Neural cell (in vitro differentiated cells): ENCODE results near the gene USP4. TPM values are rescaled to one million over a fixed set of nuclear protein-coding genes. Genes with fewer than 3 reads are reported as not detected.

Experiments
- H2AFZ ChIP-seq: fragments of 200-600, 300-800 bp; sonication (generic), shearing (Covaris generic); 2 replicates; pipeline ENCODE4 v1.6.0; 2014; ENCODE audit warnings: low read depth, mild to moderate bottlenecking, antibody characterized with exemption, low read length, moderate library complexity
- H3F3A ChIP-seq: fragments of 200-600 bp; shearing (Covaris generic); 2 replicates; pipeline ENCODE4 v1.6.1; 2016; ENCODE audit warnings: mild to moderate bottlenecking, moderate library complexity, mixed read lengths, antibody characterized with exemption, low read length; ENCODE audit not compliant: insufficient read depth, poor library complexity, severe bottlenecking
- H3K27ac ChIP-seq: fragments of 200-600, 300-800 bp; sonication (generic), shearing (Covaris generic); 2 replicates; pipeline ENCODE4 v1.5.1; 2014; ENCODE audit warnings: mild to moderate bottlenecking, low read length, moderate library complexity
- H3K27me3 ChIP-seq: fragments of 300-800, 200-600 bp; sonication (generic), shearing (Covaris generic); 2 replicates; pipeline ENCODE4 v1.6.0; 2014; ENCODE audit warnings: mild to moderate bottlenecking, low read depth, low read length, moderate library complexity; ENCODE audit not compliant: insufficient read depth
- H3K36me3 ChIP-seq: fragments of 300-800, 200-600 bp; sonication (generic), shearing (Covaris generic); 2 replicates; pipeline ENCODE4 v1.5.1; 2014; ENCODE audit warnings: mild to moderate bottlenecking, antibody characterized with exemption, low read length, moderate library complexity; ENCODE audit not compliant: insufficient read depth
- H3K4me2 ChIP-seq: fragments of 300-800, 200-600 bp; sonication (generic), shearing (Covaris generic); 2 replicates; pipeline ENCODE4 v1.6.0; 2014; ENCODE audit warnings: mild to moderate bottlenecking, low read length
- H3K4me3 ChIP-seq: fragments of 300-800, 200-600 bp; sonication (generic), shearing (Covaris generic); 2 replicates; pipeline ENCODE4 v1.5.1; 2014; ENCODE audit warnings: mild to moderate bottlenecking, low read length, moderate library complexity
- H3K79me2 ChIP-seq: fragments of 200-600 bp; shearing (Covaris generic); replicated peaks from 2 replicates; pipeline ENCODE4 v1.6.0; 2014; ENCODE audit warnings: mild to moderate bottlenecking, low read length, moderate library complexity; ENCODE audit not compliant: insufficient read depth
- H3K9ac ChIP-seq: fragments of 300-800, 200-600 bp; sonication (generic), shearing (Covaris generic); 2 replicates; pipeline ENCODE4 v1.6.1; 2016; ENCODE audit warnings: mild to moderate bottlenecking, low read length, mixed read lengths
- H3K9me2 ChIP-seq: fragments of 200-600 bp; shearing (Covaris generic); 2 replicates; pipeline ENCODE4 v1.6.1; 2016; ENCODE audit warnings: mild to moderate bottlenecking, low read length, mixed read lengths; ENCODE audit not compliant: insufficient read depth
- H3K9me3 ChIP-seq: fragments of 200-600, 300-800 bp; sonication (generic), shearing (Covaris generic); 2 replicates; pipeline ENCODE4 v1.6.1; 2016; ENCODE audit warnings: mild to moderate bottlenecking, mixed run types, low read length, moderate library complexity, mixed read lengths
- H4K20me1 ChIP-seq: fragments of 200-600 bp; shearing (Covaris generic); 2 replicates; pipeline ENCODE4 v1.6.1; 2016; ENCODE audit warnings: mild to moderate bottlenecking, mixed run types; ENCODE audit not compliant: insufficient read depth
- EP300 ChIP-seq: fragments of 450-650 bp; conservative IDR thresholded peaks from 2 replicates; pipeline ENCODE4 v1.6.1; 2014; ENCODE audit warnings: antibody characterized with exemption, mild to moderate bottlenecking, moderate library complexity; ENCODE audit not compliant: poor library complexity, severe bottlenecking
- EZH2 ChIP-seq: fragments of 200-600, 300-800 bp; shearing (Covaris generic), sonication (generic); IDR thresholded peaks from 2 replicates; pipeline ENCODE4 v1.6.1; 2014; ENCODE audit warnings: antibody characterized with exemption, low read length, borderline replicate concordance, mild to moderate bottlenecking; ENCODE audit not compliant: insufficient read depth, poor library complexity, severe bottlenecking
- MXI1 ChIP-seq: fragments of 450-650 bp; conservative IDR thresholded peaks from 2 replicates; pipeline ENCODE4 v1.6.1; 2014; ENCODE audit warnings: antibody characterized with exemption, mild to moderate bottlenecking; ENCODE audit not compliant: poor library complexity, severe bottlenecking
- POLR2AphosphoS5 ChIP-seq: IDR thresholded peaks from 2 replicates; pipeline ENCODE4 v1.6.1; 2012
- RAD21 ChIP-seq: fragments of 450-650 bp; conservative IDR thresholded peaks from 2 replicates; pipeline ENCODE4 v1.6.1; 2014; ENCODE audit warnings: antibody characterized with exemption, mild to moderate bottlenecking, moderate library complexity
- SMC3 ChIP-seq: fragments of 450-650 bp; conservative IDR thresholded peaks from 2 replicates; pipeline ENCODE4 v1.6.1; 2014; ENCODE audit warnings: antibody characterized with exemption, mild to moderate bottlenecking, moderate library complexity; ENCODE audit not compliant: poor library complexity
- TAF1 ChIP-seq: IDR thresholded peaks from 2 replicates; pipeline ENCODE4 v1.6.1; 2012; ENCODE audit warnings: low read depth
- polyA plus RNA-seq: library from polyadenylated mRNA; depleted of rRNA; stranded (reverse); fragments of >200 nt; gene quantifications from 2 replicates; pipeline ENCODE4 v1.2.3, GENCODE V29; 2014
- TF ChIP-seq, protein P1 (sequence below): IDR thresholded peaks from 2 replicates; pipeline ENCODE4 v1.6.1; 2012; ENCODE audit warnings: borderline replicate concordance
- TF ChIP-seq, protein P2 (sequence below): fragments of 450-650 bp; IDR thresholded peaks from 2 replicates; pipeline ENCODE4 v1.5.1; 2014; ENCODE audit warnings: antibody characterized with exemption, mild to moderate bottlenecking, moderate library complexity; ENCODE audit not compliant: poor library complexity, severe bottlenecking

The USP4 gene
- polyA plus RNA-seq, 1 donor from 2014 or later = 35.5 TPM

DNA sequence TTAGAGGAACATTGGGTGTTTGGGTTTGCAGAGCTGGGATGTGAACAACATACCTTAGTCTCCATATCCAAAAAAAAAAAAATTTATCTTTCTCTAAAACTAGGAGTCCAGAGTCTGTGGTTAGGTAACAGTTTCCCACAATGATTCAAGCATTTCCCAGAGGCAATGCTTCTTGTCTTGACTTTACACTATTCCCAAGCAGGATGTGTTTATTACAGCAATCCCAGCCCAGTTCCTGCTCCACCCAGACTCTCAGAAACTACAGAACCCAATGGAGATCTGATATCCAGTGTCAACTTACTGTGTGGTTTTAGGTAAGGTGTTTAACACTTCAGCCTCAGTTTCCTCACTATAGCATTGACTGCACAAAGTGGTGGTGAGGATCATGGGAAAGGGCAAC is 60.5 kb downstream of the USP4 start:
- Histone ChIP-seq H3K9ac (no peak overlapping the region), H4K20me1 (no peaks in the 10 kb centered on the region), H3K9me3 (no peaks in the 10 kb centered on the region), H2AFZ (no peak overlapping the region), H3K79me2 (no peaks in the 10 kb centered on the region), H3K36me3 (no peaks in the 10 kb centered on the region), H3K27ac (no peak overlapping the region), H3K4me2 (no peak overlapping the region), H3K27me3 (no peaks in the 10 kb centered on the region), H3K9me2 (no peaks in the 10 kb centered on the region), H3F3A (no peaks in the 10 kb centered on the region), H3K4me3 (no peak overlapping the region)
- TF ChIP-seq POLR2AphosphoS5 (no peak), SMC3 (no peak), RAD21 (no peak), EZH2 (no peak), EP300 (no peak), MXI1 (no peak), TAF1 (no peak)
- TF ChIP-seq, protein P1, sequence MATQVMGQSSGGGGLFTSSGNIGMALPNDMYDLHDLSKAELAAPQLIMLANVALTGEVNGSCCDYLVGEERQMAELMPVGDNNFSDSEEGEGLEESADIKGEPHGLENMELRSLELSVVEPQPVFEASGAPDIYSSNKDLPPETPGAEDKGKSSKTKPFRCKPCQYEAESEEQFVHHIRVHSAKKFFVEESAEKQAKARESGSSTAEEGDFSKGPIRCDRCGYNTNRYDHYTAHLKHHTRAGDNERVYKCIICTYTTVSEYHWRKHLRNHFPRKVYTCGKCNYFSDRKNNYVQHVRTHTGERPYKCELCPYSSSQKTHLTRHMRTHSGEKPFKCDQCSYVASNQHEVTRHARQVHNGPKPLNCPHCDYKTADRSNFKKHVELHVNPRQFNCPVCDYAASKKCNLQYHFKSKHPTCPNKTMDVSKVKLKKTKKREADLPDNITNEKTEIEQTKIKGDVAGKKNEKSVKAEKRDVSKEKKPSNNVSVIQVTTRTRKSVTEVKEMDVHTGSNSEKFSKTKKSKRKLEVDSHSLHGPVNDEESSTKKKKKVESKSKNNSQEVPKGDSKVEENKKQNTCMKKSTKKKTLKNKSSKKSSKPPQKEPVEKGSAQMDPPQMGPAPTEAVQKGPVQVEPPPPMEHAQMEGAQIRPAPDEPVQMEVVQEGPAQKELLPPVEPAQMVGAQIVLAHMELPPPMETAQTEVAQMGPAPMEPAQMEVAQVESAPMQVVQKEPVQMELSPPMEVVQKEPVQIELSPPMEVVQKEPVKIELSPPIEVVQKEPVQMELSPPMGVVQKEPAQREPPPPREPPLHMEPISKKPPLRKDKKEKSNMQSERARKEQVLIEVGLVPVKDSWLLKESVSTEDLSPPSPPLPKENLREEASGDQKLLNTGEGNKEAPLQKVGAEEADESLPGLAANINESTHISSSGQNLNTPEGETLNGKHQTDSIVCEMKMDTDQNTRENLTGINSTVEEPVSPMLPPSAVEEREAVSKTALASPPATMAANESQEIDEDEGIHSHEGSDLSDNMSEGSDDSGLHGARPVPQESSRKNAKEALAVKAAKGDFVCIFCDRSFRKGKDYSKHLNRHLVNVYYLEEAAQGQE = no peak
- TF ChIP-seq, protein P2, sequence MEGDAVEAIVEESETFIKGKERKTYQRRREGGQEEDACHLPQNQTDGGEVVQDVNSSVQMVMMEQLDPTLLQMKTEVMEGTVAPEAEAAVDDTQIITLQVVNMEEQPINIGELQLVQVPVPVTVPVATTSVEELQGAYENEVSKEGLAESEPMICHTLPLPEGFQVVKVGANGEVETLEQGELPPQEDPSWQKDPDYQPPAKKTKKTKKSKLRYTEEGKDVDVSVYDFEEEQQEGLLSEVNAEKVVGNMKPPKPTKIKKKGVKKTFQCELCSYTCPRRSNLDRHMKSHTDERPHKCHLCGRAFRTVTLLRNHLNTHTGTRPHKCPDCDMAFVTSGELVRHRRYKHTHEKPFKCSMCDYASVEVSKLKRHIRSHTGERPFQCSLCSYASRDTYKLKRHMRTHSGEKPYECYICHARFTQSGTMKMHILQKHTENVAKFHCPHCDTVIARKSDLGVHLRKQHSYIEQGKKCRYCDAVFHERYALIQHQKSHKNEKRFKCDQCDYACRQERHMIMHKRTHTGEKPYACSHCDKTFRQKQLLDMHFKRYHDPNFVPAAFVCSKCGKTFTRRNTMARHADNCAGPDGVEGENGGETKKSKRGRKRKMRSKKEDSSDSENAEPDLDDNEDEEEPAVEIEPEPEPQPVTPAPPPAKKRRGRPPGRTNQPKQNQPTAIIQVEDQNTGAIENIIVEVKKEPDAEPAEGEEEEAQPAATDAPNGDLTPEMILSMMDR = no peak

DNA sequence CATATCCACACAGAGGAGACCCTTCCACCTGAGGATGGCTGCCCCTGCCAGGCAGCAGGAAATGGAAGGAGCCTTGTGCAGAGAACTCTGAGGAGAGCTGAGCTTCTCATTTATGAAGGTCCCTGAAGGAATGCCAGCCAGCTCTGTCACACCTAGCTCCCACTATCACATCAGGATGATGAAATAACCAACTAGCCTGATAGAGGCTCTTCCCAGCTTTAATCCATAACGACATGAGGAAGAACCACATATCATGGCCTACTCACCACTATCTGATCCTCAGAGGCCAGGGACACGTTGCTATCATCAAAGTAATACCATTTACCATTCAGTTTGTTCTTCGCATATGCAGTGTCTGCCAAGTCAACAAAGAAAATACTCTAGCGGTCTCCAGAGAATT is 61.3 kb downstream of the USP4 start:
- H3K27me3 ChIP-seq = no peaks in the 10 kb centered on the region
- no peaks in the 10 kb centered on the region for H4K20me1 ChIP-seq
- no peak overlapping the region for H2AFZ ChIP-seq
- H3F3A ChIP-seq = no peaks in the 10 kb centered on the region
- H3K79me2 ChIP-seq = no peaks in the 10 kb centered on the region
- no peaks in the 10 kb centered on the region for H3K9me2 ChIP-seq
- no peak overlapping the region for H3K9ac ChIP-seq
- no peak for TF ChIP-seq POLR2AphosphoS5
- TF ChIP-seq MXI1 = no peak
- TF ChIP-seq EP300 = no peak
- TF ChIP-seq, protein P2 = no peak
- TF ChIP-seq, protein P1 = no peak
- no peak for TF ChIP-seq EZH2
- TF ChIP-seq TAF1 = no peak
- no peak for TF ChIP-seq SMC3
- no peak for TF ChIP-seq RAD21
- H3K27ac ChIP-seq = no peak overlapping the region
- H3K36me3 ChIP-seq = no peaks in the 10 kb centered on the region
- H3K4me3 ChIP-seq = no peak overlapping the region
- H3K9me3 ChIP-seq = no peaks in the 10 kb centered on the region
- no peak overlapping the region for H3K4me2 ChIP-seq
